Liver (tissue), 9 donors: ENCODE data around the gene GALK2. TPM values are rescaled to one million over a fixed set of nuclear protein-coding genes. Genes with fewer than 3 reads are reported as not detected.

ENCODE experiments used
- DNase-seq: peaks from one replicate; pipeline ENCODE4 v3.0.0-alpha.2; 2017; ENCODE audit warnings: low spot score
- H3K27ac ChIP-seq, 2 donors: one replicate each; pipeline ENCODE4 v1.7.0; 2013; ENCODE audit warnings: inconsistent platforms in 2 of 2, low read length in 2 of 2, control low read depth in 1 of 2, low read depth in 1 of 2, mild to moderate bottlenecking in 1 of 2
- H3K27me3 ChIP-seq, 4 donors: one replicate each; pipeline versions ENCODE4 v1.6.1 to v1.7.0; 2013; ENCODE audit warnings: low read length in 3 of 4, inconsistent platforms in 1 of 4, mild to moderate bottlenecking in 1 of 4, moderate library complexity in 1 of 4; ENCODE audit not compliant: control insufficient read depth in 4 of 4, insufficient read depth in 4 of 4
- H3K36me3 ChIP-seq, 4 donors: one replicate each; pipeline versions ENCODE4 v1.6.1 to v1.7.0; 2013; ENCODE audit warnings: low read length in 3 of 4, mild to moderate bottlenecking in 3 of 4, low read depth in 1 of 4, moderate library complexity in 1 of 4; ENCODE audit not compliant: control insufficient read depth in 4 of 4, insufficient read depth in 3 of 4
- H3K4me1 ChIP-seq, 4 donors: one replicate each; pipeline versions ENCODE4 v1.6.1 to v1.7.0; 2013; ENCODE audit warnings: low read length in 3 of 4, mild to moderate bottlenecking in 3 of 4, moderate library complexity in 1 of 4; ENCODE audit not compliant: control insufficient read depth in 4 of 4, insufficient read depth in 4 of 4
- H3K4me3 ChIP-seq, 3 donors: one replicate each; pipeline versions ENCODE4 v1.6.1 to v1.7.0; 2013; ENCODE audit warnings: low read length in 3 of 3, control low read depth in 1 of 3, low read depth in 1 of 3, mild to moderate bottlenecking in 1 of 3
- H3K9ac ChIP-seq, 2 donors: one replicate each; pipeline ENCODE4 v1.7.0; 2013; ENCODE audit warnings: low read length in 2 of 2, mild to moderate bottlenecking in 2 of 2, moderate library complexity in 2 of 2, control low read depth in 1 of 2, low read depth in 1 of 2
- H3K9me3 ChIP-seq, 4 donors: one replicate each; pipeline versions ENCODE4 v1.6.1 to v1.7.0; 2013; ENCODE audit warnings: low read length in 3 of 4; ENCODE audit not compliant: control insufficient read depth in 4 of 4
- EGR1 ChIP-seq, 2 donors: IDR thresholded peaks; 2 replicates each; pipeline ENCODE4 v1.6.1; 2016 to 2018; ENCODE audit warnings: antibody characterized with exemption in 2 of 2, low read depth in 2 of 2
- FOXA1 ChIP-seq: IDR thresholded peaks from 2 replicates; pipeline ENCODE4 v1.6.1; 2016; ENCODE audit warnings: antibody characterized with exemption
- HNF4A ChIP-seq, 2 donors: conservative IDR thresholded peaks; 2 replicates each; pipeline ENCODE4 v1.6.1; 2016; ENCODE audit warnings: antibody characterized with exemption in 2 of 2, mild to moderate bottlenecking in 2 of 2
- HNF4G ChIP-seq: IDR thresholded peaks from 2 replicates; pipeline ENCODE4 v1.6.1; 2016; ENCODE audit warnings: antibody characterized with exemption
- JUND ChIP-seq, 2 donors: IDR thresholded peaks; 2 replicates each; pipeline ENCODE4 v1.6.1; 2016; ENCODE audit warnings: antibody characterized with exemption in 2 of 2
- NR2F2 ChIP-seq: IDR thresholded peaks from 2 replicates; pipeline ENCODE4 v1.6.1; 2016; ENCODE audit warnings: antibody characterized with exemption
- RAD21 ChIP-seq, 2 donors: IDR thresholded peaks; 2 replicates each; pipeline ENCODE4 v1.6.1; 2016; ENCODE audit warnings: antibody characterized with exemption in 2 of 2, mild to moderate bottlenecking in 2 of 2
- REST ChIP-seq: IDR thresholded peaks from 2 replicates; pipeline ENCODE4 v1.6.1; 2016; ENCODE audit warnings: antibody characterized with exemption, mild to moderate bottlenecking
- TAF1 ChIP-seq: conservative IDR thresholded peaks from 2 replicates; pipeline ENCODE4 v1.6.1; 2016; ENCODE audit warnings: antibody characterized with exemption, mild to moderate bottlenecking
- YY1 ChIP-seq: IDR thresholded peaks from 2 replicates; pipeline ENCODE4 v1.6.1; 2016; ENCODE audit warnings: antibody characterized with exemption, mild to moderate bottlenecking
- polyA plus RNA-seq, 2 donors: library from polyadenylated mRNA; stranded (reverse) in 1 of 2; unstranded in 1 of 2; fragments of 200-250 nt in 1 of 2; fragments of >200 nt in 1 of 2; fragmentation: Nextera tagmentation in 1 of 2; extraction: Ambion mirVana in 1 of 2; gene quantifications; one replicate each; pipeline versions ENCODE4 v1.2.1 to v1.2.3, GENCODE V29; 2013 to 2015
- total RNA-seq, 2 donors: library from RNA; depleted of rRNA; stranded (reverse); fragments of >200 nt; gene quantifications; one replicate each; pipeline ENCODE4 v1.2.3, GENCODE V29; 2014
- TF ChIP-seq, protein P1 (sequence below): IDR thresholded peaks from 2 replicates; pipeline ENCODE4 v1.6.1; 2016; ENCODE audit warnings: antibody characterized with exemption
- TF ChIP-seq, protein P2 (sequence below): fragments of 150-350 bp; IDR thresholded peaks from 2 replicates; pipeline ENCODE4 v1.5.1; 2017; ENCODE audit warnings: improper control_type of control experiment, low read depth, low read length; ENCODE audit not compliant: missing input control
- TF ChIP-seq, protein P3 (sequence below): IDR thresholded peaks from 2 replicates; pipeline ENCODE4 v1.6.1; 2016; ENCODE audit warnings: antibody characterized with exemption
- donor health status: healthy.
- donor health status: healthy.
- donor health status: healthy.
- donor health status: healthy.
- donor health status: healthy.

The GALK2 gene
- total and polyA plus RNA-seq, 4 donors = 18.1 to 57.0 (median 24.5) TPM

GRCh38 chr15:49330166-49330565 is 160.1 kb downstream of the GALK2 start:
- Histone ChIP-seq H3K9me3 (no peaks in the 10 kb centered on the region), H3K27me3 (no peaks in the 10 kb centered on the region), H3K27ac (no peak overlapping the region), H3K9ac (no peak overlapping the region), H3K36me3 (peaks cover 2 to 5% (median 2%) of the 10 kb centered on the region in 4 donors), H3K4me1 (no peaks in the 10 kb centered on the region), H3K4me3 (no peak overlapping the region)
- TF ChIP-seq EGR1 (IDR thresholded peaks at IDR 0.05; ENCODE audit: low read depth in 2 of 2) = no peak
- DNase-seq = no peak

GRCh38 chr15:49331442-49331841 is 161.4 kb downstream of the GALK2 start:
- H3K27ac ChIP-seq = no peak overlapping the region
- H3K4me3 ChIP-seq = no peak overlapping the region
- no peak for DNase-seq
- H3K36me3 ChIP-seq = peaks cover 2 to 5% (median 2%) of the 10 kb centered on the region in 4 donors
- H3K27me3 ChIP-seq = no peaks in the 10 kb centered on the region
- H3K9me3 ChIP-seq = no peaks in the 10 kb centered on the region
- no peak overlapping the region for H3K9ac ChIP-seq
- H3K4me1 ChIP-seq = no peaks in the 10 kb centered on the region
- no peak for TF ChIP-seq JUND (IDR thresholded peaks at IDR 0.05)
- TF ChIP-seq REST = no peak
- TF ChIP-seq, protein P1, sequence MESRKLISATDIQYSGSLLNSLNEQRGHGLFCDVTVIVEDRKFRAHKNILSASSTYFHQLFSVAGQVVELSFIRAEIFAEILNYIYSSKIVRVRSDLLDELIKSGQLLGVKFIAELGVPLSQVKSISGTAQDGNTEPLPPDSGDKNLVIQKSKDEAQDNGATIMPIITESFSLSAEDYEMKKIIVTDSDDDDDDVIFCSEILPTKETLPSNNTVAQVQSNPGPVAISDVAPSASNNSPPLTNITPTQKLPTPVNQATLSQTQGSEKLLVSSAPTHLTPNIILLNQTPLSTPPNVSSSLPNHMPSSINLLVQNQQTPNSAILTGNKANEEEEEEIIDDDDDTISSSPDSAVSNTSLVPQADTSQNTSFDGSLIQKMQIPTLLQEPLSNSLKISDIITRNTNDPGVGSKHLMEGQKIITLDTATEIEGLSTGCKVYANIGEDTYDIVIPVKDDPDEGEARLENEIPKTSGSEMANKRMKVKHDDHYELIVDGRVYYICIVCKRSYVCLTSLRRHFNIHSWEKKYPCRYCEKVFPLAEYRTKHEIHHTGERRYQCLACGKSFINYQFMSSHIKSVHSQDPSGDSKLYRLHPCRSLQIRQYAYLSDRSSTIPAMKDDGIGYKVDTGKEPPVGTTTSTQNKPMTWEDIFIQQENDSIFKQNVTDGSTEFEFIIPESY = no peak
- TF ChIP-seq, protein P2, sequence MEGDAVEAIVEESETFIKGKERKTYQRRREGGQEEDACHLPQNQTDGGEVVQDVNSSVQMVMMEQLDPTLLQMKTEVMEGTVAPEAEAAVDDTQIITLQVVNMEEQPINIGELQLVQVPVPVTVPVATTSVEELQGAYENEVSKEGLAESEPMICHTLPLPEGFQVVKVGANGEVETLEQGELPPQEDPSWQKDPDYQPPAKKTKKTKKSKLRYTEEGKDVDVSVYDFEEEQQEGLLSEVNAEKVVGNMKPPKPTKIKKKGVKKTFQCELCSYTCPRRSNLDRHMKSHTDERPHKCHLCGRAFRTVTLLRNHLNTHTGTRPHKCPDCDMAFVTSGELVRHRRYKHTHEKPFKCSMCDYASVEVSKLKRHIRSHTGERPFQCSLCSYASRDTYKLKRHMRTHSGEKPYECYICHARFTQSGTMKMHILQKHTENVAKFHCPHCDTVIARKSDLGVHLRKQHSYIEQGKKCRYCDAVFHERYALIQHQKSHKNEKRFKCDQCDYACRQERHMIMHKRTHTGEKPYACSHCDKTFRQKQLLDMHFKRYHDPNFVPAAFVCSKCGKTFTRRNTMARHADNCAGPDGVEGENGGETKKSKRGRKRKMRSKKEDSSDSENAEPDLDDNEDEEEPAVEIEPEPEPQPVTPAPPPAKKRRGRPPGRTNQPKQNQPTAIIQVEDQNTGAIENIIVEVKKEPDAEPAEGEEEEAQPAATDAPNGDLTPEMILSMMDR = no peak
- TF ChIP-seq TAF1 = no peak
- TF ChIP-seq HNF4A (conservative IDR thresholded peaks at IDR 0.05) = no peak
- no peak for TF ChIP-seq NR2F2
- TF ChIP-seq FOXA1 = no peak
- TF ChIP-seq, protein P3, sequence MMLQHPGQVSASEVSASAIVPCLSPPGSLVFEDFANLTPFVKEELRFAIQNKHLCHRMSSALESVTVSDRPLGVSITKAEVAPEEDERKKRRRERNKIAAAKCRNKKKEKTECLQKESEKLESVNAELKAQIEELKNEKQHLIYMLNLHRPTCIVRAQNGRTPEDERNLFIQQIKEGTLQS = no peak
- TF ChIP-seq RAD21 (IDR thresholded peaks at IDR 0.05) = no peak
- no peak for TF ChIP-seq YY1
- no peak for TF ChIP-seq HNF4G
